Fibroblast of lung (primary cell): Measurements from ENCODE around the gene FEM1C. TPM values are rescaled to one million over a fixed set of nuclear protein-coding genes. Genes with fewer than 3 reads are reported as not detected.

ENCODE experiments used
- DNase-seq, 2 donors: peaks; one replicate each; pipeline versions ENCODE4 v3.0.0 to v3.0.0-alpha.2; 2010; ENCODE audit warnings: low read depth in 2 of 2
- H2AFZ ChIP-seq: 2 replicates; pipeline ENCODE4 v1.5.1; 2012; ENCODE audit warnings: low read length, control low read depth, inconsistent platforms
- H3K27ac ChIP-seq: 2 replicates; pipeline ENCODE4 v1.5.1; 2011; ENCODE audit warnings: low read length, control low read depth; ENCODE audit not compliant: insufficient read depth
- H3K27me3 ChIP-seq: 2 replicates; pipeline ENCODE4 v1.5.1; 2011; ENCODE audit warnings: mild to moderate bottlenecking, low read length; ENCODE audit not compliant: control insufficient read depth, insufficient read depth
- H3K36me3 ChIP-seq: 2 replicates; pipeline ENCODE4 v1.5.1; 2011; ENCODE audit warnings: low read length; ENCODE audit not compliant: control insufficient read depth, insufficient read depth
- H3K4me1 ChIP-seq: 2 replicates; pipeline ENCODE4 v1.5.1; 2011; ENCODE audit warnings: low read length; ENCODE audit not compliant: control insufficient read depth, insufficient read depth; ENCODE audit errors: extremely low read depth
- H3K4me2 ChIP-seq: 2 replicates; pipeline ENCODE4 v1.5.1; 2011; ENCODE audit warnings: low read length, control low read depth; ENCODE audit not compliant: insufficient read depth; ENCODE audit errors: extremely low read depth
- H3K4me3 ChIP-seq, 4 experiments: fragments of 200-600 bp in 1 of 4; sonication (generic) in 1 of 4; replicated peaks in 1 of 4; 2 replicates each; pipeline ENCODE4 v1.5.1; 2011 to 2016; ENCODE audit warnings: low read length in 4 of 4, low read depth in 3 of 4, mild to moderate bottlenecking in 3 of 4, control low read depth in 2 of 4, inconsistent platforms in 1 of 4, mixed read lengths in 1 of 4; ENCODE audit not compliant: insufficient read depth in 1 of 4; ENCODE audit errors: control extremely low read depth in 1 of 4
- H3K79me2 ChIP-seq: 2 replicates; pipeline ENCODE4 v1.5.1; 2012; ENCODE audit warnings: mild to moderate bottlenecking, low read length, inconsistent platforms; ENCODE audit not compliant: control insufficient read depth, insufficient read depth
- H3K9ac ChIP-seq: 2 replicates; pipeline ENCODE4 v1.5.1; 2011; ENCODE audit warnings: mild to moderate bottlenecking, low read length, control low read depth; ENCODE audit not compliant: insufficient read depth
- H3K9me3 ChIP-seq: 2 replicates; pipeline ENCODE4 v1.5.1; 2012; ENCODE audit warnings: low read depth, low read length; ENCODE audit not compliant: control insufficient read depth, insufficient read depth
- H4K20me1 ChIP-seq: 2 replicates; pipeline ENCODE4 v1.5.1; 2011; ENCODE audit warnings: low read length; ENCODE audit not compliant: control insufficient read depth, insufficient read depth; ENCODE audit errors: extremely low read depth
- CTCF ChIP-seq, 2 donors: IDR thresholded peaks in 1 of 2; conservative IDR thresholded peaks in 1 of 2; 1 replicate in 1 of 2; 2 replicates in 1 of 2; pipeline ENCODE4 v1.5.1; 2011 to 2012; ENCODE audit warnings: low read length in 2 of 2, control low read depth in 1 of 2, inconsistent platforms in 1 of 2, low read depth in 1 of 2, mild to moderate bottlenecking in 1 of 2
- EZH2 ChIP-seq: IDR thresholded peaks from 2 replicates; pipeline ENCODE4 v1.5.1; 2012; ENCODE audit warnings: low read length, control low read depth, mild to moderate bottlenecking; ENCODE audit errors: missing control alignments
- polyA plus RNA-seq, 2 donors: library from polyadenylated mRNA; depleted of rRNA in 1 of 2; stranded (reverse) in 1 of 2; unstranded in 1 of 2; fragments of >200 nt; gene quantifications; 2 replicates each; pipeline ENCODE4 v1.2.1, GENCODE V29; 2011 to 2012; ENCODE audit warnings: missing spikeins in 1 of 2
- total RNA-seq: library from RNA; depleted of rRNA; stranded (reverse); fragments of >200 nt; gene quantifications from 2 replicates; pipeline ENCODE4 v1.2.1, GENCODE V29; 2014

FEM1C gene
- total and polyA plus RNA-seq, 2 donors (not counting 1 experiment from before 2014, with no cell fraction given): 26.4 to 53.2 TPM

DNA sequence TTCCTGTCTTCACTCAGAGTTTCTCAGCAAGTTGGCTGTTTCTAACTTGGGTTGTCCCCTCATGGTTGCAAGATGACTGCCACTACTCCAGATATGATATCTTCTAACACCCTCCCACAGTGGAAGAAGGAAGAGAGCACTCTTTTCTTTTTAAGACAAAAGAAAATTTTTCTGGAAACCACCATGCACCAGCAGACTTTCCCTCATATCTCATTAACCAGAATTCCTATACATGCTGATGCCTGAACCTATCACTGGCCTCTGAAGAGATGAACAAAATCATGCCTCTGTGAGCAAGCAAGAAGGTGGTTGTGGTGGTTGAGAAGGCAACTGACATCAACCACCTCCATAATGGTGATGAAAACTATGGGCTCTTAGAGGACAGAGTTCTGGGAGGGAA, 56.8 kb downstream of the FEM1C start:
- Histone ChIP-seq H4K20me1 (no peaks in the 10 kb centered on the region), H3K4me3 (no peak overlapping the region), H3K9ac (no peak overlapping the region), H3K4me1 (no peaks in the 10 kb centered on the region), H3K27me3 (no peaks in the 10 kb centered on the region), H3K4me2 (no peak overlapping the region), H3K79me2 (no peaks in the 10 kb centered on the region), H2AFZ (no peak overlapping the region), H3K27ac (no peak overlapping the region), H3K9me3 (no peaks in the 10 kb centered on the region), H3K36me3 (no peaks in the 10 kb centered on the region)
- TF ChIP-seq EZH2 (no peak), CTCF (conservative IDR thresholded peaks at IDR 0.05 in 1 of 2, IDR thresholded peaks at IDR 0.05 in 1 of 2; ENCODE audit: low read depth in 1 of 2, low read length in 2 of 2) (no peak)
- no peak for DNase-seq

DNA sequence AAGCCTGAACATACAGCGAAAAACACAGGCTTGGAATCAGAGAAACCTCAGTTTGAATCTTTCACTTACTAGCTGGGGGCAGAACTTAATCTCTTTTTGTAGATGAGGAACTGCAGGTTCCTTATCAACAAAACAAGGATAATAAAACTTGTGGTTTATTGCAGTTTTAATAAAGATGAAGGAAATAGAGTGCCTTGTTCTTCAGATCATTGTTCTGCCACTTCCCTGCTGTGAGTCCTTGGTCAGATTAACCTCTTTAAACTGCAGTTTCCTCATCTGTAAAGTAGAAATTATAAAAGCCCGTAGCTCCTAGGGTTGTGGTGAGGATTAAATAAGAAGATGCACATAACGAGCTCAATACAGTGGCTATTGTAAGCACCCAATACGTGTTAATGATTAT, 57.4 kb downstream of the FEM1C start:
- no peak overlapping the region for H3K4me3 ChIP-seq
- no peak overlapping the region for H3K27ac ChIP-seq
- no peaks in the 10 kb centered on the region for H3K79me2 ChIP-seq
- H3K27me3 ChIP-seq: no peaks in the 10 kb centered on the region
- H3K4me2 ChIP-seq: no peak overlapping the region
- H3K9me3 ChIP-seq: no peaks in the 10 kb centered on the region
- no peaks in the 10 kb centered on the region for H3K36me3 ChIP-seq
- no peaks in the 10 kb centered on the region for H4K20me1 ChIP-seq
- H2AFZ ChIP-seq: no peak overlapping the region
- DNase-seq: no peak
- no peak overlapping the region for H3K9ac ChIP-seq
- no peaks in the 10 kb centered on the region for H3K4me1 ChIP-seq
- TF ChIP-seq CTCF (conservative IDR thresholded peaks at IDR 0.05 in 1 of 2, IDR thresholded peaks at IDR 0.05 in 1 of 2; ENCODE audit: low read depth in 1 of 2, low read length in 2 of 2): no peak
- no peak for TF ChIP-seq EZH2

- H3K36me3 ChIP-seq: no peaks in the 10 kb centered on the region
- TF ChIP-seq EZH2 (no peak), CTCF (conservative IDR thresholded peaks at IDR 0.05 in 1 of 2, IDR thresholded peaks at IDR 0.05 in 1 of 2; ENCODE audit: low read depth in 1 of 2, low read length in 2 of 2) (no peak)
- no peak overlapping the region for H3K9ac ChIP-seq
- H3K4me1 ChIP-seq: no peaks in the 10 kb centered on the region
- no peak overlapping the region for H2AFZ ChIP-seq
- H3K27ac ChIP-seq: no peak overlapping the region
- H3K79me2 ChIP-seq: no peaks in the 10 kb centered on the region
- H3K9me3 ChIP-seq: no peaks in the 10 kb centered on the region
- no peaks in the 10 kb centered on the region for H4K20me1 ChIP-seq
- H3K27me3 ChIP-seq: no peaks in the 10 kb centered on the region
- no peak for DNase-seq
- no peak overlapping the region for H3K4me3 ChIP-seq
- H3K4me2 ChIP-seq: no peak overlapping the region
Measured at GRCh38 chr5:115486728-115487127, 57.8 kb downstream of the FEM1C start.
